HG03432 (cell line): ENCODE data around the gene DMRTA2.
A peak's percentile ranks its signal among the peaks of the same experiment; 100 is the strongest.

Experiments used
- ATAC-seq: cut with Tn5 transposase; IDR thresholded peaks from one replicate; pipeline ENCODE4 v1.9.1; 2021; ENCODE audit warnings: mild to moderate bottlenecking, moderate library complexity; ENCODE audit not compliant: unreplicated experiment

DMRTA2 gene

GRCh38 chr1:50422946-50423669, at the start of gene DMRTA2:
Gene DMRTA2, minus strand, starts transcription at chr1:50423443. Its CDS starts 1,907 bp downstream, at chr1:50421536.
- ATAC-seq: peak; percentile 24

- no peak for ATAC-seq
These were observed 48.7 kb upstream of the DMRTA2 start for GRCh38 chr1:50471967-50472366.

- no peak for ATAC-seq
These were observed 39.7 kb upstream of the DMRTA2 start for GRCh38 chr1:50462964-50463363.

- ATAC-seq: no peak
These were observed 35.3 kb upstream of the DMRTA2 start for GRCh38 chr1:50458507-50458906.

- ATAC-seq: no peak
These were observed 31.7 kb upstream of the DMRTA2 start for GRCh38 chr1:50454911-50455310.

- ATAC-seq: no peak
These were observed 30.0 kb upstream of the DMRTA2 start for GRCh38 chr1:50453266-50453665.

- no peak for ATAC-seq
These were observed 29.5 kb upstream of the DMRTA2 start for GRCh38 chr1:50452700-50453099.

- no peak for ATAC-seq
These were observed 27.8 kb upstream of the DMRTA2 start for GRCh38 chr1:50450861-50451653.

- no peak for ATAC-seq
These were observed 24.7 kb upstream of the DMRTA2 start for GRCh38 chr1:50447961-50448360.

- ATAC-seq: no peak
These were observed 17.9 kb upstream of the DMRTA2 start for GRCh38 chr1:50441183-50441582.

- no peak for ATAC-seq
These were observed 15.7 kb upstream of the DMRTA2 start for GRCh38 chr1:50438945-50439344.

GRCh38 chr1:50436489-50436888, 13.2 kb upstream of the DMRTA2 start:
- no peak for ATAC-seq

GRCh38 chr1:50430010-50430405, 6.8 kb upstream of the DMRTA2 start:
- ATAC-seq: no peak

- no peak for ATAC-seq
These were observed 4.9 kb upstream of the DMRTA2 start for GRCh38 chr1:50427818-50428779.

- ATAC-seq: no peak
These were observed 4.0 kb upstream of the DMRTA2 start for GRCh38 chr1:50427086-50427817.

- no peak for ATAC-seq
These were observed 3.5 kb upstream of the DMRTA2 start for GRCh38 chr1:50426702-50427085.

- ATAC-seq: no peak
These were observed 3.0 kb upstream of the DMRTA2 start for GRCh38 chr1:50426108-50426700.

GRCh38 chr1:50425376-50426107, 2.3 kb upstream of the DMRTA2 start:
- no peak for ATAC-seq

GRCh38 chr1:50424884-50425375, 1.7 kb upstream of the DMRTA2 start:
- no peak for ATAC-seq
